Right lobe of liver (tissue), 6 donors: ENCODE data around the gene RASGRF2. TPM values are rescaled to one million over a fixed set of nuclear protein-coding genes. Genes with fewer than 3 reads are reported as not detected.

Experiments used
- ATAC-seq, 4 donors: fragments of 200-7000 bp; cut with Tn5 transposase; one replicate each; pipeline ENCODE4 v1.9.1; 2020; ENCODE audit warnings: mild to moderate bottlenecking in 4 of 4, moderate library complexity in 4 of 4
- DNase-seq, 3 donors: peaks; one replicate each; pipeline ENCODE4 v3.0.0-alpha.2; 2020
- H3K27ac ChIP-seq, 3 donors: fragments of 200-600 bp; one replicate each; pipeline ENCODE4 v1.8.0; 2022
- H3K27me3 ChIP-seq, 2 donors: fragments of 200-600 bp; one replicate each; pipeline ENCODE4 v1.8.0; 2022
- H3K36me3 ChIP-seq, 4 donors: fragments of 200-600 bp; sonication (generic) in 1 of 4; one replicate each; pipeline versions ENCODE4 v1.5.1 to v1.8.0; 2017 to 2022; ENCODE audit warnings: control low read depth in 1 of 4
- H3K4me1 ChIP-seq, 4 donors: fragments of 200-600 bp; sonication (generic) in 1 of 4; one replicate each; pipeline versions ENCODE4 v1.5.1 to v1.8.0; 2017 to 2022; ENCODE audit warnings: control low read depth in 1 of 4
- H3K4me3 ChIP-seq, 3 donors: fragments of 200-600 bp; one replicate each; pipeline ENCODE4 v1.8.0; 2022
- H3K9me3 ChIP-seq, 4 donors: fragments of 200-600 bp; sonication (generic) in 1 of 4; one replicate each; pipeline versions ENCODE4 v1.5.1 to v1.8.0; 2017 to 2022; ENCODE audit warnings: control low read depth in 1 of 4
- POLR2A ChIP-seq: fragments of 450-650 bp; IDR thresholded peaks from one replicate; pipeline ENCODE4 v1.6.1; 2017; ENCODE audit warnings: antibody characterized with exemption, mild to moderate bottlenecking
- WGBS: methylation state at CpG from one replicate; pipeline ENCODE4 v1.1.6; 2018; ENCODE audit warnings: low coverage, low lambda C conversion rate; ENCODE audit not compliant: insufficient coverage; ENCODE audit errors: missing lambda C conversion rate; 5-methylcytosine and 5-hydroxymethylcytosine counted together
- intact Hi-C, 2 donors: fragments of 100-400 bp; cut with DNase I; formaldehyde crosslinking; loops; one replicate each; pipeline versions ENCODE4 v1.11.2 to v1.14.1; 2022
- total RNA-seq, 6 experiments: library from RNA; depleted of rRNA in 2 of 6; stranded (reverse); fragments of >200 nt in 2 of 6; fragmentation: NEBNext Ultra II Directional in 3 of 6; extraction: Animal tissue kit (Norgen Biotek cat#: 25700) in 3 of 6; gene quantifications; one replicate each; pipeline versions ENCODE4 v1.1.0 to v1.2.4, GENCODE V29; 2016 to 2023
- TF ChIP-seq, protein P1 (sequence below), 4 donors: fragments of 200-600 bp in 3 of 4; fragments of 450-650 bp in 1 of 4; IDR thresholded peaks; one replicate each; pipeline versions ENCODE4 v1.5.1 to v1.8.0; 2016 to 2022; ENCODE audit warnings: antibody characterized with exemption in 4 of 4, mild to moderate bottlenecking in 2 of 4
- donor health status: DM: no; HTN: yes; CAD: no.
- donor health status: DM: no; HTN: no; CAD: no.
- donor health status: DM: no; HTN: no; CAD: no.
- donor health status: DM: no; HTN: yes; CAD: no.
- donor health status: DM: no; HTN: yes; CAD: no.

Gene RASGRF2
- total RNA-seq, 6 experiments from 2014 or later: 0.20 to 0.61 (median 0.36) TPM

DNA sequence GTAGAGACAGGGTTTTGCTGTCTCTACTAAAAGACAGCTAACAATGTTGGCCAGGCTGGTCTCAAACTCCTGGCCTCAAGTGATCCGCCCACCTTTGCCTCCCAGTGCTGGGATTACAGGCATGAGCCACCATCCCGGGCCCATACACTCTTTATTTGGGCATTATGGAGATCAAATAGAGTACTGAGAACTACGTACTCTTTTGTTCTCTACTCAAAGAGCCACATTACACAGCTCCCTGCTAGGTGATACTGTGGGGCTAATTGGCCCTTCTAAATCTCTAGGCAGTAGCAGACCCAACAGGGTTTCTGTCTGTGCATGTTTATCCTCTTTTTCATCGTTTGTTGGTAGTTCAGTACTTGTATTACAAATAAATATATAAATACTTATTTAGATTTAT lies 289.1 kb downstream of the RASGRF2 start:
- Histone ChIP-seq H3K9me3 (no peaks in the 10 kb centered on the region), H3K27me3 (no peaks in the 10 kb centered on the region), H3K27ac (no peak overlapping the region), H3K36me3 (no peaks in the 10 kb centered on the region), H3K4me1 (no peaks in the 10 kb centered on the region), H3K4me3 (no peak overlapping the region)
- intact Hi-C loops: no loop called here
- ATAC-seq (no peak), DNase-seq (no peak)
- TF ChIP-seq POLR2A: no peak
- TF ChIP-seq, protein P1, sequence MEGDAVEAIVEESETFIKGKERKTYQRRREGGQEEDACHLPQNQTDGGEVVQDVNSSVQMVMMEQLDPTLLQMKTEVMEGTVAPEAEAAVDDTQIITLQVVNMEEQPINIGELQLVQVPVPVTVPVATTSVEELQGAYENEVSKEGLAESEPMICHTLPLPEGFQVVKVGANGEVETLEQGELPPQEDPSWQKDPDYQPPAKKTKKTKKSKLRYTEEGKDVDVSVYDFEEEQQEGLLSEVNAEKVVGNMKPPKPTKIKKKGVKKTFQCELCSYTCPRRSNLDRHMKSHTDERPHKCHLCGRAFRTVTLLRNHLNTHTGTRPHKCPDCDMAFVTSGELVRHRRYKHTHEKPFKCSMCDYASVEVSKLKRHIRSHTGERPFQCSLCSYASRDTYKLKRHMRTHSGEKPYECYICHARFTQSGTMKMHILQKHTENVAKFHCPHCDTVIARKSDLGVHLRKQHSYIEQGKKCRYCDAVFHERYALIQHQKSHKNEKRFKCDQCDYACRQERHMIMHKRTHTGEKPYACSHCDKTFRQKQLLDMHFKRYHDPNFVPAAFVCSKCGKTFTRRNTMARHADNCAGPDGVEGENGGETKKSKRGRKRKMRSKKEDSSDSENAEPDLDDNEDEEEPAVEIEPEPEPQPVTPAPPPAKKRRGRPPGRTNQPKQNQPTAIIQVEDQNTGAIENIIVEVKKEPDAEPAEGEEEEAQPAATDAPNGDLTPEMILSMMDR (IDR thresholded peaks at IDR 0.05): no peak
- WGBS: 95% methylated on average over 4 of the region's 4 CpGs

DNA sequence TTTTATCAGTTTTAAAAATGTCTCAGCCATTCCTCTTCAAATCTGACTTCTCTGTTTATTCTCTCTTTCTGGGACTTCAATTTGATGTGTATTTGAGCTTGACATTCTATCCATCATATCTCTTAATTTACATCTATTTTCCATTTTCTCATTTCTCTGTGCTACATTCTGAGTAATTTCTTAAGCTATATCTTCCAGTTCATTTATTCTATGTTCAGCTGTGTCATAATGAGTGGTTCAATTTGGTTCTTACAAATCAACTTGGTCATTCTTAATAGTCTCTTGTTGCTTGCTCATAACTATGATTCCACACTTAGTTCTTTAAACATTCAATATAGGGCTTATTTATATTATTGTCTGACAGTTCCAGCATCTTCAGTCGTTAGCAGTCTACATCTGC lies 289.8 kb downstream of the RASGRF2 start:
- Histone ChIP-seq H3K27me3 (no peaks in the 10 kb centered on the region), H3K36me3 (no peaks in the 10 kb centered on the region), H3K4me1 (no peaks in the 10 kb centered on the region), H3K4me3 (no peak overlapping the region), H3K9me3 (no peaks in the 10 kb centered on the region), H3K27ac (no peak overlapping the region)
- WGBS: 100% methylated on average over 1 of the region's 1 CpG
- no peak for DNase-seq
- no peak for ATAC-seq
- intact Hi-C loops: no loop called here
- TF ChIP-seq POLR2A: no peak
- TF ChIP-seq, protein P1 (IDR thresholded peaks at IDR 0.05): no peak

DNA sequence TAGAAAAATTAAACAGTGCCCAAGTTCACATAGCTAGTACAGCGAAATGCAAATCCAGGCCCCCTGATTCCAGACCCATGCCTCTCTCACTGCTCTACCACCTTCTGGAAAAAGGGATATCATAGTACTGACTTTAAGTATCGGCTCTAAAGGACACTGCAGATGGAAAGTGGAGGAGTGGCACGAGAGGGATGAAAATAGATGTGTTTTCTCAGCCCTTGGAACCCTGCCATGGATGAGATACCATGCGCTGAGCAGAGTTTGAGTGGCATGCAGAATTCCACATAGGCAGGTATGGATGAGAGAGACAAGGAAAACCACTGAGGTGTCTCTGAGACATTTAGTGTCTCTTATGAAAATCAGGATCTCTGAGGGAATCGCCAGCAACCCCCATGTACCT lies 291.8 kb downstream of the RASGRF2 start:
- Histone ChIP-seq H3K27me3 (no peaks in the 10 kb centered on the region), H3K4me3 (no peak overlapping the region), H3K36me3 (no peaks in the 10 kb centered on the region), H3K9me3 (no peaks in the 10 kb centered on the region), H3K4me1 (no peaks in the 10 kb centered on the region), H3K27ac (no peak overlapping the region)
- ATAC-seq: no peak
- TF ChIP-seq, protein P1 (IDR thresholded peaks at IDR 0.05): no peak
- DNase-seq: no peak
- WGBS: 89% methylated on average over 4 of the region's 5 CpGs
- intact Hi-C loops: no loop called here

DNA sequence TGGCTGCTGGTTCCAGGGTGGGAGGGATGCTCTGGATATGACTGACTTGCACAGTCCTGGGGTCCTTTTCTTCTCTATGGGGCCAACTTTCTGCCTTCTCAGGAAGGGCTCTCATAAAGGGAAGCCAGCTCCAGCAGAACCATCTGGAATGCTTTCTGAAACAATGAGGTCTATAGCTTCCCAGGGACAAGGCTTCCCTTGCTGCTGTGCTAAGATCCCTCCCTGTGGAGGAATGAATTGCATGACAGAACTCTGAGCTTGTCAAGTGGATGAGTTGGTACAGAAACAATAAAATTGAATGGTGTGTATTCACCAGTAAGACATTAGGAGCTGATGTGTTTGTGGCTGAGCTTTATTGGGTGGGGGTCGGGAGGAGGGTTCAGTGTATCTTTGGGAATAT lies 292.7 kb downstream of the RASGRF2 start:
- Histone ChIP-seq H3K27me3 (no peaks in the 10 kb centered on the region), H3K27ac (no peak overlapping the region), H3K4me3 (no peak overlapping the region), H3K9me3 (no peaks in the 10 kb centered on the region), H3K4me1 (no peaks in the 10 kb centered on the region), H3K36me3 (no peaks in the 10 kb centered on the region)
- ATAC-seq (no peak), DNase-seq (no peak)
- TF ChIP-seq POLR2A: no peak
- TF ChIP-seq, protein P1 (IDR thresholded peaks at IDR 0.05): no peak
- 100% methylated on average over 1 of the region's 1 CpG for WGBS
- intact Hi-C loops: no loop called here

DNA sequence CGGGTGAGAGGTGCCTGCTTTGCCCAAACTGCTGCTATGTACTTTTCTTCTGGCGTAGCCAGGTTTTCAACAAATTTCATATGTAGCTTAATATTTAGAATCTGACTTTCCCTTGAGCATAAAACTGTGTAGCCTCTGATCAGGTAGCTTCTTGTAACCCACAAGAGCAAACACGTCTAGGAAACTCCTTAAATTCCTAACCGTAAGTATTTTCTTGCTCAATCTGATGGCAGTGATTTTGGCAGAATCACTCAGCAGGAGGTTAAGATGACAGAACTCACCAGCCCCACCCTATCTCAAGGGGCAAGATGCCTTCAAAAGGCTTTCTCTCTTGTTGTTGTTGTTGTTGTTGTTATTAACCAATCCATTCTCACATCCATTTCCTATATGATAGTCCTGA lies 293.7 kb downstream of the RASGRF2 start:
- intact Hi-C loops: no loop called here
- ATAC-seq (no peak), DNase-seq (no peak)
- no peaks in the 10 kb centered on the region for H3K27me3 ChIP-seq
- 90% methylated on average over 4 of the region's 4 CpGs for WGBS
- no peak overlapping the region for H3K4me3 ChIP-seq
- TF ChIP-seq POLR2A: no peak
- TF ChIP-seq, protein P1 (IDR thresholded peaks at IDR 0.05): no peak
- H3K27ac ChIP-seq: no peak overlapping the region
- no peaks in the 10 kb centered on the region for H3K4me1 ChIP-seq
- H3K36me3 ChIP-seq: no peaks in the 10 kb centered on the region
- no peaks in the 10 kb centered on the region for H3K9me3 ChIP-seq
